GM19397 (cell line): ENCODE measurements around the gene HEPHL1.

Experiments
- ATAC-seq: cut with Tn5 transposase; IDR thresholded peaks from one replicate; pipeline ENCODE4 v1.9.1; 2021; ENCODE audit warnings: mild to moderate bottlenecking, moderate library complexity; ENCODE audit not compliant: unreplicated experiment

HEPHL1 gene

GRCh38 chr11:94017446-94017845 lies 3.7 kb upstream of the HEPHL1 start:
- no peak for ATAC-seq

- ATAC-seq: no peak
Measured at GRCh38 chr11:94018721-94019120, 2.4 kb upstream of the HEPHL1 start.

GRCh38 chr11:94023856-94024255 lies 2.7 kb downstream of the HEPHL1 start:
- ATAC-seq: no peak

- no peak for ATAC-seq
Measured at GRCh38 chr11:94024547-94024946, 3.4 kb downstream of the HEPHL1 start.

- no peak for ATAC-seq
Measured at GRCh38 chr11:94025690-94026394, 4.7 kb downstream of the HEPHL1 start.

GRCh38 chr11:94027210-94027609 lies 6.1 kb downstream of the HEPHL1 start:
- ATAC-seq: no peak

- no peak for ATAC-seq
Measured at GRCh38 chr11:94028436-94028835, 7.3 kb downstream of the HEPHL1 start.

GRCh38 chr11:94030059-94030458 lies 8.9 kb downstream of the HEPHL1 start:
- no peak for ATAC-seq

GRCh38 chr11:94031625-94032024 lies 10.5 kb downstream of the HEPHL1 start:
- ATAC-seq: no peak

GRCh38 chr11:94032066-94032465 lies 10.9 kb downstream of the HEPHL1 start:
- ATAC-seq: no peak

GRCh38 chr11:94032725-94033124 lies 11.6 kb downstream of the HEPHL1 start:
- ATAC-seq: no peak

- ATAC-seq: no peak
Measured at GRCh38 chr11:94034207-94034606, 13.1 kb downstream of the HEPHL1 start.

GRCh38 chr11:94036096-94036495 lies 14.9 kb downstream of the HEPHL1 start:
- ATAC-seq: no peak

GRCh38 chr11:94043241-94043640 lies 22.1 kb downstream of the HEPHL1 start:
- no peak for ATAC-seq

- ATAC-seq: no peak
Measured at GRCh38 chr11:94046796-94047195, 25.6 kb downstream of the HEPHL1 start.

GRCh38 chr11:94048032-94048709 lies 27.0 kb downstream of the HEPHL1 start:
- no peak for ATAC-seq

- ATAC-seq: no peak
Measured at GRCh38 chr11:94049351-94049750, 28.2 kb downstream of the HEPHL1 start.

- no peak for ATAC-seq
Measured at GRCh38 chr11:94058630-94059029, 37.5 kb downstream of the HEPHL1 start.

- ATAC-seq: no peak
Measured at GRCh38 chr11:94059065-94059464, 37.9 kb downstream of the HEPHL1 start.

- no peak for ATAC-seq
Measured at GRCh38 chr11:94060401-94060800, 39.2 kb downstream of the HEPHL1 start.

- ATAC-seq: no peak
Measured at GRCh38 chr11:94062360-94062759, 41.2 kb downstream of the HEPHL1 start.

- ATAC-seq: no peak
Measured at GRCh38 chr11:94066901-94067429, 45.8 kb downstream of the HEPHL1 start.
